ENCODE measurements around the gene TMEM117. TPM values are rescaled to one million over a fixed set of nuclear protein-coding genes. Genes with fewer than 3 reads are reported as not detected.

The TMEM117 gene
- total and polyA plus RNA-seq, 7 donors, result 2.3 to 21.4 (median 17.5) TPM

- H3K36me3 ChIP-seq, result no peaks in the 10 kb centered on the region
- H3K4me3 ChIP-seq, result no peak overlapping the region
- H3K27me3 ChIP-seq, result no peaks in the 10 kb centered on the region
- intact Hi-C loops (cut with DNase I), result no loop called here
- 32 to 64% methylated on average over 2 of the region's 2 CpGs for WGBS, 2 donors
- no peak overlapping the region for H3K27ac ChIP-seq
- DNase-seq, result no peak
- no peaks in the 10 kb centered on the region for H3K9me3 ChIP-seq
- H3K4me1 ChIP-seq, result no peaks in the 10 kb centered on the region
- no peak for TF ChIP-seq CTCF (IDR thresholded peaks at IDR 0.05)
These were observed 567.3 kb downstream of the TMEM117 start for GRCh38 chr12:44403185-44403584.

- Histone ChIP-seq H3K36me3 (no peaks in the 10 kb centered on the region), H3K4me3 (no peak overlapping the region), H3K27ac (no peak overlapping the region), H3K27me3 (no peaks in the 10 kb centered on the region), H3K9me3 (no peaks in the 10 kb centered on the region), H3K4me1 (no peaks in the 10 kb centered on the region)
- WGBS, 2 donors, result 41 to 51% methylated on average over 4 of the region's 4 CpGs
- TF ChIP-seq CTCF (IDR thresholded peaks at IDR 0.05), result no peak
- TF ChIP-seq POLR2AphosphoS5 (IDR thresholded peaks at IDR 0.05), result no peak
- no peak for TF ChIP-seq EP300 (IDR thresholded peaks at IDR 0.05)
- DNase-seq, result no peak
- intact Hi-C loops (cut with DNase I), result no loop called here
These were observed 569.4 kb downstream of the TMEM117 start for GRCh38 chr12:44405297-44405696.

GRCh38 chr12:44422559-44422958, 586.7 kb downstream of the TMEM117 start:
- H3K9me3 ChIP-seq, result no peaks in the 10 kb centered on the region
- intact Hi-C loops (cut with DNase I), result no loop called here
- no peaks in the 10 kb centered on the region for H3K27me3 ChIP-seq
- H3K36me3 ChIP-seq, result no peaks in the 10 kb centered on the region
- H3K4me1 ChIP-seq, result no peaks in the 10 kb centered on the region
- no peak for TF ChIP-seq EP300 (IDR thresholded peaks at IDR 0.05)
- TF ChIP-seq POLR2AphosphoS5 (IDR thresholded peaks at IDR 0.05), result no peak
- TF ChIP-seq CTCF (IDR thresholded peaks at IDR 0.05), result no peak
- TF ChIP-seq POLR2A (IDR thresholded peaks at IDR 0.05), result no peak
- WGBS, 2 donors, result 88 to 89% methylated on average over 1 of the region's 1 CpG
- no peak overlapping the region for H3K4me3 ChIP-seq
- no peak for DNase-seq
- no peak overlapping the region for H3K27ac ChIP-seq

- Histone ChIP-seq H3K4me1 (no peaks in the 10 kb centered on the region), H3K9me3 (no peaks in the 10 kb centered on the region), H3K36me3 (no peaks in the 10 kb centered on the region), H3K27ac (no peak overlapping the region), H3K4me3 (no peak overlapping the region), H3K27me3 (no peaks in the 10 kb centered on the region)
- no peak for TF ChIP-seq EP300 (IDR thresholded peaks at IDR 0.05)
- TF ChIP-seq CTCF (IDR thresholded peaks at IDR 0.05), result no peak
- TF ChIP-seq POLR2AphosphoS5 (IDR thresholded peaks at IDR 0.05), result no peak
- TF ChIP-seq POLR2A (IDR thresholded peaks at IDR 0.05), result no peak
- DNase-seq, result no peak
- 30 to 53% methylated on average over 2 of the region's 2 CpGs for WGBS, 2 donors
- intact Hi-C loops (cut with DNase I), result no loop called here
These were observed 592.9 kb downstream of the TMEM117 start for GRCh38 chr12:44428825-44429224.

- TF ChIP-seq CTCF (IDR thresholded peaks at IDR 0.05) (no peak), POLR2A (IDR thresholded peaks at IDR 0.05) (no peak), POLR2AphosphoS5 (IDR thresholded peaks at IDR 0.05) (no peak), EP300 (IDR thresholded peaks at IDR 0.05) (no peak)
- intact Hi-C loops (cut with DNase I), result no loop called here
- no peak overlapping the region for H3K4me3 ChIP-seq
- no peak for DNase-seq
- WGBS, 2 donors, result 61 to 78% methylated on average over 10 of the region's 10 CpGs
- no peaks in the 10 kb centered on the region for H3K36me3 ChIP-seq
- H3K4me1 ChIP-seq, result no peaks in the 10 kb centered on the region
- H3K27ac ChIP-seq, result no peak overlapping the region
- H3K27me3 ChIP-seq, result no peaks in the 10 kb centered on the region
- no peaks in the 10 kb centered on the region for H3K9me3 ChIP-seq
These were observed 595.9 kb downstream of the TMEM117 start for GRCh38 chr12:44431647-44432343.

Measured in sigmoid colon (tissue), 7 donors.